Ovary (tissue), 9 donors: ENCODE data around the gene PIPOX. TPM values are rescaled to one million over a fixed set of nuclear protein-coding genes. Genes with fewer than 3 reads are reported as not detected.

Experiments
- DNase-seq, 5 donors: peaks; one replicate each; pipeline ENCODE4 v3.0.0-alpha.2; 2019 to 2020
- H3K27ac ChIP-seq, 2 donors: fragments of 200-600 bp; one replicate each; pipeline versions ENCODE4 v1.5.1 to v1.8.0; 2019 to 2022
- H3K27me3 ChIP-seq: fragments of 200-600 bp; one replicate; pipeline ENCODE4 v1.8.0; 2022
- H3K36me3 ChIP-seq: fragments of 200-600 bp; sonication (generic); one replicate; pipeline ENCODE4 v1.5.1; 2019
- H3K4me1 ChIP-seq: one replicate; pipeline ENCODE4 v1.8.1; 2013; ENCODE audit warnings: mild to moderate bottlenecking, moderate library complexity; ENCODE audit not compliant: insufficient read depth
- H3K4me3 ChIP-seq: fragments of 200-600 bp; sonication (generic); one replicate; pipeline ENCODE4 v1.5.1; 2017
- H3K9me3 ChIP-seq, 2 donors: fragments of 200-600 bp in 1 of 2; sonication (generic) in 1 of 2; one replicate each; pipeline versions ENCODE4 v1.5.1 to v1.8.1; 2013 to 2019; ENCODE audit warnings: mild to moderate bottlenecking in 1 of 2, moderate library complexity in 1 of 2
- EP300 ChIP-seq: sonication (generic); formaldehyde crosslinking; IDR thresholded peaks from one replicate; pipeline ENCODE4 v1.6.1; 2017; ENCODE audit warnings: antibody characterized with exemption
- POLR2A ChIP-seq: fragments of 450-650 bp; IDR thresholded peaks from one replicate; pipeline ENCODE4 v1.6.1; 2017; ENCODE audit warnings: antibody characterized with exemption, mild to moderate bottlenecking, moderate library complexity
- WGBS, 3 donors: extraction: QIAGEN DNeasy Blood & Tissue Kit in 1 of 3; methylation state at CpG; one replicate each; pipeline versions ENCODE4 v1.1.5 to v1.1.7; 2013 to 2017; 5-methylcytosine and 5-hydroxymethylcytosine counted together
- intact Hi-C, 4 donors: fragments of 100-400 bp; cut with DNase I; formaldehyde crosslinking; loops; one replicate each; pipeline versions ENCODE4 v1.11.0 to v1.15.1; 2022 to 2023
- polyA plus RNA-seq, 2 donors: library from polyadenylated mRNA; stranded (reverse); fragments of 200-250 nt in 1 of 2; fragments of 350-450 nt in 1 of 2; fragmentation: Illumina TruSeq in 1 of 2; extraction: RNeasy Lipid Tissue Mini Kit (QIAGEN cat#74804) in 1 of 2; gene quantifications; one replicate each; pipeline ENCODE4 v1.2.3, GENCODE V29; 2013 to 2014
- total RNA-seq, 7 donors: library from RNA; depleted of rRNA in 2 of 7; stranded (reverse); fragments of >200 nt in 2 of 7; fragmentation: NEBNext Ultra II Directional in 3 of 7; extraction: Animal tissue kit (Norgen Biotek cat#: 25700) in 3 of 7; gene quantifications; one replicate each; pipeline versions ENCODE4 v1.1.0 to v1.2.4, GENCODE V29; 2016 to 2023
- TF ChIP-seq, protein P1 (sequence below), 3 donors: fragments of 450-650 bp in 2 of 3; fragments of 200-600 bp in 1 of 3; IDR thresholded peaks; one replicate each; pipeline versions ENCODE4 v1.5.1 to v1.8.0; 2016 to 2022; ENCODE audit warnings: antibody characterized with exemption in 3 of 3, mild to moderate bottlenecking in 1 of 3
- donor health status: DM: no; HTN: no; CAD: no; lungs with moderate emphysema.
- donor health status: DM: no; HTN: no; CAD: no.
- donor health status: Bipolar disorder and iron deficiency.
- donor health status: DM: yes; HTN: yes; CAD: no.
- donor health status: DM: no; HTN: no; CAD: no.
- donor health status: DM: yes; HTN: yes; CAD: no.

The PIPOX gene
- total and polyA plus RNA-seq, 9 donors: 0.82 to 4.9 (median 2.1) TPM

- Histone ChIP-seq H3K4me3 (no peak overlapping the region), H3K9me3 (no peaks in the 10 kb centered on the region), H3K36me3 (no peaks in the 10 kb centered on the region), H3K4me1 (no peaks in the 10 kb centered on the region), H3K27ac (no peak overlapping the region), H3K27me3 (no peaks in the 10 kb centered on the region)
- 47 to 59% (median 53%) methylated on average over 10 of the region's 10 CpGs for WGBS, 3 donors
- no peak for DNase-seq
- TF ChIP-seq POLR2A: no peak
- TF ChIP-seq EP300: no peak
- TF ChIP-seq, protein P1, sequence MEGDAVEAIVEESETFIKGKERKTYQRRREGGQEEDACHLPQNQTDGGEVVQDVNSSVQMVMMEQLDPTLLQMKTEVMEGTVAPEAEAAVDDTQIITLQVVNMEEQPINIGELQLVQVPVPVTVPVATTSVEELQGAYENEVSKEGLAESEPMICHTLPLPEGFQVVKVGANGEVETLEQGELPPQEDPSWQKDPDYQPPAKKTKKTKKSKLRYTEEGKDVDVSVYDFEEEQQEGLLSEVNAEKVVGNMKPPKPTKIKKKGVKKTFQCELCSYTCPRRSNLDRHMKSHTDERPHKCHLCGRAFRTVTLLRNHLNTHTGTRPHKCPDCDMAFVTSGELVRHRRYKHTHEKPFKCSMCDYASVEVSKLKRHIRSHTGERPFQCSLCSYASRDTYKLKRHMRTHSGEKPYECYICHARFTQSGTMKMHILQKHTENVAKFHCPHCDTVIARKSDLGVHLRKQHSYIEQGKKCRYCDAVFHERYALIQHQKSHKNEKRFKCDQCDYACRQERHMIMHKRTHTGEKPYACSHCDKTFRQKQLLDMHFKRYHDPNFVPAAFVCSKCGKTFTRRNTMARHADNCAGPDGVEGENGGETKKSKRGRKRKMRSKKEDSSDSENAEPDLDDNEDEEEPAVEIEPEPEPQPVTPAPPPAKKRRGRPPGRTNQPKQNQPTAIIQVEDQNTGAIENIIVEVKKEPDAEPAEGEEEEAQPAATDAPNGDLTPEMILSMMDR (IDR thresholded peaks at IDR 0.05): no peak
- intact Hi-C loops: no loop called here
Observed at GRCh38 chr17:29068818-29069217, 25.9 kb downstream of the PIPOX start.

- DNase-seq: no peak
- no peaks in the 10 kb centered on the region for H3K27me3 ChIP-seq
- no peak overlapping the region for H3K27ac ChIP-seq
- no peaks in the 10 kb centered on the region for H3K36me3 ChIP-seq
- TF ChIP-seq, protein P1 (IDR thresholded peaks at IDR 0.05): no peak
- no peak for TF ChIP-seq EP300
- no peak for TF ChIP-seq POLR2A
- 28 to 50% (median 29%) methylated on average over 19 of the region's 19 CpGs for WGBS, 3 donors
- no peaks in the 10 kb centered on the region for H3K9me3 ChIP-seq
- intact Hi-C loops: no loop called here
- no peak overlapping the region for H3K4me3 ChIP-seq
- no peaks in the 10 kb centered on the region for H3K4me1 ChIP-seq
Observed at GRCh38 chr17:29069526-29070041, 26.6 kb downstream of the PIPOX start.

DNA sequence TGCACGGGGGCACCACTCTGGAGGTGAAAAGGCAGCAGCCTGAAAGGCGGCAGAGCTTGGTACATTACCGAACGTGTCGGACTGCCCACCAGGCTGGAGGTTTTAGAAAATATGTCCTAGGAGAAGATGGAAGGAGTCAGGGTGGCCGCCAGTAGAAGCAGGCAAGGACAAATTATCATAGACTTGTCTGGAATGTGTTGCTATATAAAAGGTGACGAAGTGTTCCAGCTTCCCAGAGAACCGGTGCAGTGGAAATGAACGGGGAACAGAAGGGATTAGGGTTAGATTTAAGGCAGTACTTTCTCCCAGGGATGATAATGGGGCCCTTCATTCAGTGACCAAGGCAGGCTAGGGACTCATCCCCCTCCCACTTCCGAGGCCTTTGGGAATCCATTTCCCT lies 27.4 kb downstream of the PIPOX start:
- Histone ChIP-seq H3K27me3 (no peaks in the 10 kb centered on the region), H3K36me3 (no peaks in the 10 kb centered on the region), H3K4me3 (no peak overlapping the region), H3K9me3 (no peaks in the 10 kb centered on the region), H3K27ac (no peak overlapping the region), H3K4me1 (no peaks in the 10 kb centered on the region)
- TF ChIP-seq, protein P1 (IDR thresholded peaks at IDR 0.05): no peak
- TF ChIP-seq POLR2A: no peak
- TF ChIP-seq EP300: no peak
- WGBS, 3 donors: 31 to 42% (median 38%) methylated on average over 10 of the region's 10 CpGs
- intact Hi-C loops: no loop called here
- no peak for DNase-seq

GRCh38 chr17:29070781-29071180 lies 27.8 kb downstream of the PIPOX start:
- no peaks in the 10 kb centered on the region for H3K4me1 ChIP-seq
- TF ChIP-seq POLR2A: no peak
- TF ChIP-seq, protein P1 (IDR thresholded peaks at IDR 0.05): no peak
- no peak for TF ChIP-seq EP300
- H3K36me3 ChIP-seq: no peaks in the 10 kb centered on the region
- no peak for DNase-seq
- 59 to 66% (median 63%) methylated on average over 9 of the region's 9 CpGs for WGBS, 3 donors
- intact Hi-C loops: no loop called here
- H3K27ac ChIP-seq: no peak overlapping the region
- H3K27me3 ChIP-seq: no peaks in the 10 kb centered on the region
- H3K9me3 ChIP-seq: no peaks in the 10 kb centered on the region
- no peak overlapping the region for H3K4me3 ChIP-seq
